Hepatocyte (in vitro differentiated cells): Measurements from ENCODE around the gene CBS.

Experiments
- EZH2 ChIP-seq: fragments of 200-600 bp; sonication (generic); IDR thresholded peaks from 2 replicates; pipeline ENCODE4 v1.6.1; 2016; ENCODE audit warnings: antibody characterized with exemption, mild to moderate bottlenecking, borderline replicate concordance
- TF ChIP-seq, protein P1 (sequence below): fragments of 200-600 bp; sonication (generic); IDR thresholded peaks from 2 replicates; pipeline ENCODE4 v1.5.1; 2016; ENCODE audit warnings: antibody characterized with exemption, mild to moderate bottlenecking; ENCODE audit not compliant: poor library complexity

DNA sequence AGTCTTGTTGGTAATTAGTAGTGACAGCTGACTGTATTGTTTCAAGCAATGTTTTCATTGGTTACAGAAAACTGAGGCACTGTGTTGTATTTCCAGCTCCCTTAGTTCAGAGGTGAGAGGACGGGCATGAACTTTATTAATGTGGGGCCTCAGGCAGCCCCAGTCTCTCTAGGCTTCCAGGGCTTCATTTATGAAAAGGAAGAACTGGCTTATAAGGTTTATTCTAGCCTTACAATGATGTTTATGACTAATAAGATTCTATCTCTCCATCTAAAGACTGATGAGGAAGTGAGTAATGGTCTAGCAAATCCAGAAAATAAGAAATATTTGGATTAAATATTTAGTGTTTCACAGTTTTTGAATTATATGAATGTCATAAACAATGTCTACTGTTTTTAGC, 41.5 kb downstream of the CBS start:
- TF ChIP-seq, protein P1, sequence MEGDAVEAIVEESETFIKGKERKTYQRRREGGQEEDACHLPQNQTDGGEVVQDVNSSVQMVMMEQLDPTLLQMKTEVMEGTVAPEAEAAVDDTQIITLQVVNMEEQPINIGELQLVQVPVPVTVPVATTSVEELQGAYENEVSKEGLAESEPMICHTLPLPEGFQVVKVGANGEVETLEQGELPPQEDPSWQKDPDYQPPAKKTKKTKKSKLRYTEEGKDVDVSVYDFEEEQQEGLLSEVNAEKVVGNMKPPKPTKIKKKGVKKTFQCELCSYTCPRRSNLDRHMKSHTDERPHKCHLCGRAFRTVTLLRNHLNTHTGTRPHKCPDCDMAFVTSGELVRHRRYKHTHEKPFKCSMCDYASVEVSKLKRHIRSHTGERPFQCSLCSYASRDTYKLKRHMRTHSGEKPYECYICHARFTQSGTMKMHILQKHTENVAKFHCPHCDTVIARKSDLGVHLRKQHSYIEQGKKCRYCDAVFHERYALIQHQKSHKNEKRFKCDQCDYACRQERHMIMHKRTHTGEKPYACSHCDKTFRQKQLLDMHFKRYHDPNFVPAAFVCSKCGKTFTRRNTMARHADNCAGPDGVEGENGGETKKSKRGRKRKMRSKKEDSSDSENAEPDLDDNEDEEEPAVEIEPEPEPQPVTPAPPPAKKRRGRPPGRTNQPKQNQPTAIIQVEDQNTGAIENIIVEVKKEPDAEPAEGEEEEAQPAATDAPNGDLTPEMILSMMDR, result no peak
- TF ChIP-seq EZH2, result no peak
